Upper lobe of left lung (tissue), 6 donors: ENCODE data around the gene RPS6KA3. TPM values are rescaled to one million over a fixed set of nuclear protein-coding genes. Genes with fewer than 3 reads are reported as not detected.

Experiments used
- ATAC-seq, 2 donors: fragments of 200-7000 bp; cut with Tn5 transposase; one replicate each; pipeline ENCODE4 v1.9.1; 2022; ENCODE audit warnings: mild to moderate bottlenecking in 2 of 2, moderate library complexity in 2 of 2; ENCODE audit not compliant: low FRiP score in 2 of 2
- DNase-seq, 2 donors: peaks; one replicate each; pipeline ENCODE4 v3.0.0-alpha.2; 2019 to 2020
- H3K27ac ChIP-seq, 4 donors: fragments of 200-600 bp; sonication (generic); one replicate each; pipeline ENCODE4 v1.5.1; 2016 to 2019
- H3K27me3 ChIP-seq, 4 donors: fragments of 200-600 bp; sonication (generic); one replicate each; pipeline ENCODE4 v1.5.1; 2017 to 2019
- H3K36me3 ChIP-seq, 4 donors: fragments of 200-600 bp; sonication (generic); one replicate each; pipeline ENCODE4 v1.5.1; 2016 to 2019
- H3K4me1 ChIP-seq, 4 donors: fragments of 200-600 bp; sonication (generic); one replicate each; pipeline ENCODE4 v1.5.1; 2018 to 2019
- H3K4me3 ChIP-seq, 4 donors: fragments of 200-600 bp; sonication (generic); one replicate each; pipeline ENCODE4 v1.5.1; 2017 to 2019; ENCODE audit warnings: mild to moderate bottlenecking in 2 of 4, moderate library complexity in 1 of 4
- H3K9me3 ChIP-seq, 4 donors: fragments of 200-600 bp; sonication (generic); one replicate each; pipeline ENCODE4 v1.5.1; 2018 to 2019
- CTCF ChIP-seq, 6 experiments: fragments of 450-650 bp in 4 of 6; fragments of 200-600 bp in 2 of 6; sonication (generic) in 2 of 6; IDR thresholded peaks; one replicate each; pipeline ENCODE4 v1.5.1; 2016 to 2019; ENCODE audit warnings: antibody characterized with exemption in 6 of 6
- EP300 ChIP-seq, 4 donors: sonication (generic); formaldehyde crosslinking; IDR thresholded peaks; one replicate each; pipeline ENCODE4 v1.5.1; 2017; ENCODE audit warnings: antibody characterized with exemption in 4 of 4, control low read depth in 2 of 4
- POLR2A ChIP-seq, 4 donors: fragments of 450-650 bp; IDR thresholded peaks; one replicate each; pipeline ENCODE4 v1.5.1; 2016 to 2017; ENCODE audit warnings: antibody characterized with exemption in 4 of 4, mild to moderate bottlenecking in 2 of 4
- POLR2AphosphoS5 ChIP-seq, 2 donors: sonication (generic); formaldehyde crosslinking; IDR thresholded peaks; one replicate each; pipeline ENCODE4 v1.5.1; 2017; ENCODE audit warnings: antibody characterized with exemption in 2 of 2
- WGBS, 2 donors: methylation state at CpG; one replicate each; pipeline ENCODE4 v1.1.5; 2017 to 2018; 5-methylcytosine and 5-hydroxymethylcytosine counted together
- small RNA-seq, 4 donors: library from RNA; depleted of rRNA; stranded (forward); fragments of <200 nt; gene quantifications; one replicate each; pipeline ENCODE3, GENCODE V24; 2016
- total RNA-seq, 6 donors: library from RNA; depleted of rRNA in 4 of 6; stranded (reverse); fragments of >200 nt in 4 of 6; gene quantifications; one replicate each; pipeline versions ENCODE4 v1.1.0 to v1.2.1, GENCODE V29; 2016 to 2021
- donor health status: DM: no; HTN: no; CAD: no; lungs with moderate emphysema.
- donor health status: DM: no; HTN: yes; CAD: no; lungs with severe emphysema.

The RPS6KA3 gene
- total RNA-seq, 6 donors from 2014 or later, result 24.6 to 93.0 (median 58.4) TPM

DNA sequence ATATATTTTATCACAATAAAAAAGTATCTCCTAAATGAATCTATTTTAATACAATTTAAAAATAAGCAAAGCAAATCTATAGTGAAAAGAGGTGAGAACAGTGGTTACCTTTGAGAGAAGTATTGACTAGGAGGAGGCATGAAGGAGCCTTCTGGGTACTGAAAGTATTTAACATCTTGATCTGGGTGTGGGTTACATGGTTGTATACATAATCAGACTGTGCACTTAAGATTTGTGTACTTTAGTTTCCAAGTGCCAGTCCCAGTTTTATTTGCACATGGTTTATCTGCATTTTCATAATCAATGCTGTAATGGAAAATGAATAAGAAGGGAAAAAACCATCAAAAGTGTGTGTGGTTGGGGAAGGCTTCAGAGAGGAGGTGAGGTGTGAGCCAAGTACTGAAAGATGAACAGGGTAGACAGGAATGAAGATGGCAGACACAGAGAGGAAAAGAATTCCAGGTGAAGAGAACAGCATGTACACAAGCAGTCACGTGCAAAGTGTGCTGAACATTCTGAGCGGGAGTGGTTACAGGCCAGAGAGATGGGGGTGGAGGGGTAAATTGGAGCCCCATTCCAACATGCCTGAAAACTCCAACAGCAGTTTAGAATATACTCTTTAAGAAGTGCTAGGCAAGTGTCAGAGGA, 164.7 kb downstream of the RPS6KA3 start:
- H3K4me3 ChIP-seq, result no peak overlapping the region
- no peak for TF ChIP-seq POLR2AphosphoS5 (IDR thresholded peaks at IDR 0.05)
- TF ChIP-seq CTCF (IDR thresholded peaks at IDR 0.05), result no peak
- TF ChIP-seq EP300 (IDR thresholded peaks at IDR 0.05), result no peak
- TF ChIP-seq POLR2A (IDR thresholded peaks at IDR 0.05), result no peak
- H3K9me3 ChIP-seq, result no peaks in the 10 kb centered on the region
- no peaks in the 10 kb centered on the region for H3K27me3 ChIP-seq
- no peak for DNase-seq
- H3K27ac ChIP-seq, result no peak overlapping the region
- WGBS, 2 donors, result 77 to 90% methylated on average over 2 of the region's 2 CpGs
- H3K4me1 ChIP-seq, result no peaks in the 10 kb centered on the region
- no peak for ATAC-seq
- H3K36me3 ChIP-seq, result no peaks in the 10 kb centered on the region

Small RNAs within 50 kb of the gene (small RNA-seq; reads per million reads assigned to genes)
- gene RF00493 (10.1 to 22.9 (median 15.5) reads per million in 4 donors), gene RF00494 (0 reads per million in 4 donors)

Other genes with a start within 250 kb of the RPS6KA3 start
- gene MAP7D2, start 150.0 kb downstream of the RPS6KA3 start, total RNA-seq, result 10 to 100 TPM in 1 of 6 donors, under 1 TPM in 5; under 0.01 to 13.4 (median 0.51) TPM
- 10 to 100 TPM in 5 of 6 donors, 1 to 10 TPM in 1; 8.4 to 78.7 (median 41.0) TPM for gene EIF1AX, start 125.1 kb downstream of the RPS6KA3 start, total RNA-seq